Renal cortical epithelial cell (primary cell): ENCODE data around the gene ELL. TPM values are rescaled to one million over a fixed set of nuclear protein-coding genes. Genes with fewer than 3 reads are reported as not detected.

Source experiments
- DNase-seq: peaks from one replicate; pipeline ENCODE4 v3.0.0-alpha.2; 2011; ENCODE audit warnings: low read depth
- total RNA-seq: library from RNA; depleted of rRNA; stranded (reverse); fragments of >200 nt; gene quantifications from 2 replicates; pipeline ENCODE4 v1.2.3, GENCODE V29; 2014

ELL gene
- total RNA-seq, 1 donor from 2014 or later: 13.3 TPM

GRCh38 chr19:18445262-18445948 is 76.5 kb downstream of the ELL start:
- DNase-seq: no peak

DNA sequence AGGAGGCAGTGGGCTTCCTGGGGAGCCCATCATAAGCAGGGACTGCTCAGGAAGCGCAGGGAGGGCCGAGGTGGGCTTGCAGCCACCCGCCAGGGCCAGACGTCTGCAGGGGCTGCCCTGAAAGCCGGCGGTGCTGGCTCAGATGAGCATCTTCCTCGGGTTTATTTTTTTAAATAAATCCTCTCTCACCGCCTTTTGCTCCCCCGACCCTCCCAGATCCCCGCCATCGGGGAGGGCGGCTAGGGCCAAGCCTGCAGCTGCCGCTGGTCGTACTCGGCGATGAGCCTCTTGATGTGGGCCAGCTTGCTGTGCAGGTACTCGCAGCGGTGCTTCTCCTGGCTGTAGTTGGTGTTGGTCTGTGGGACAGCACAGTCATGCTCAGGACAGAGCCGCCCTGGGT is 77.4 kb downstream of the ELL start:
- no peak for DNase-seq

GRCh38 chr19:18443831-18444230 is 78.0 kb downstream of the ELL start:
- no peak for DNase-seq

- DNase-seq: no peak
Observed at GRCh38 chr19:18443406-18443805, 78.5 kb downstream of the ELL start.

DNA sequence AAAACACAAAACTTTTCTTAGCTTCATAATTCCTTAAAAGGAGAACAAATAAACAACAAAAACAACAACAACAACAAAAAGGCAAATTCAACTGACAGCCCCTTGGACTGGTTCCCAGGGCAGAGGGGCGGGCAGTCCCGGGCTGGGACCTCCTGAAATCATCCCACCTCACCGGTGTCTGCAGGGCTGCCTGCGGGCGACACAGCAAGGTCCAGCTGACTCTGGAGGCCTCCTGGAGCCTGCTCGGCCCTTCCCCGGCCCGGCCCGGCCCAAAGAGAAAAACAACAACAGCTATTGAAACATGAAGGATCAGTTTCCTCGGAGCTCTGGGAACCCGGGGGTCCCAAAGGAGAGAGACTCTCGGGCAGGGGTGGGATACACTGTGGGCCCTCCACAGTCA is 78.9 kb downstream of the ELL start:
- no peak for DNase-seq

DNA sequence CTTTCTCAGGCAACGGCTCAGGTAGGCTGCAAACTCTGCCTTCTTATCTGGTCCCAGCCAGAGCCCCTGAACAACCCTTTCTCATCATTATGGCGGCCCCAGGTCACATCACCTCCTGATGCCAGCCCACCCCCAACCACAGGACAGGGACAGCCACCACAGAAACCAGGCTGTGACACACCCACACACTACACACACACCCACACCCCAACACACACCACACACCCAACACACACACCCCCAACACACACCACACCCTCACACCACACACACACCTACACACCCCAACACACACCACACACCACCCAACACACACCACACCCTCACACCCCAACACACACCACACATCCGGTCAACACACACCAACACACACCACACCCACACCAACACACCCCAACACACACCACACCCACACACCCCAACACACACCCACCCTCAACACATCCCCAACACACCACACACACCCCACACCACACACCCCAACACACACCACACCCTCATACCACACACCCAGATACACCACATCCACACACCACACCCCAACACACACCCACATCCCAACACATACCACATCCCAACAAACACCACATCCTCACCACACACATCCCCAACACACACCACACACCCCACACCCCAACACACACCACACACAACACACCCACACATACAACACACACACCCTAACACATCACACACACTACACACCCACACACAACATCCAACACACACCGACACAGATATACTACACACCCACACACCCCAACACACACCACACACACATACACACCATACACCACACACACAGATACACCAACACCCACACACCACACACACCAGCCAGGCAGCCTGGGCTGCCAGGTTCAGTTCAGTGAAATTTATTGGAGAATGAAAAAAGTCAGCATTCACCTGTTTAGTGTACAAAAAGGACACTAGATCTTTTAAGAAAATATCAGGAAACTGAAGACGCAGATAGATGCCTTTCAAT is 79.8 kb downstream of the ELL start:
- DNase-seq: no peak

GRCh38 chr19:18440936-18441803 is 80.7 kb downstream of the ELL start:
- DNase-seq: no peak

DNA sequence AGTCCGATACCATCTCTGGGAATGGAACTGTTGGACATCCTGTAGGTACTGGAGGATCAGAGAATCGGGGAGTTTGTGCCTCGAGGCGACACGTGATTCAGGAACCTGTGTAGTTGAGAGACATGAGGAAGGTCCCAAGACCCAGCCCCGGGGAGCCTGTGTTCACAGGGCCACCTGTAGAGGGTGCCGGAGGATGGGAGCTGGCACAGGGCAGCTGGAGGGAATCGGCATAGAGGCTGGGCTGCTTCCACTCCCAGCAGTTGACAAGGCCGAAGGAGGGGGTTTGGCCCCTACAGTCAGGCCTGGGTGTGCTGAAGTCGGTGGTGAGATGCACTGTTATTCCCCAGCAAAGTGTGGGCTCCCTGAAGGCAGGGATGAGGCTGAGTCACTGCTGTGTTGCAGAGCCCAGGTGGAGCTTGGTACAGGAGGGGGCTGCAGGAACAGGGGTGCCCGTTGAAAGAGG is 81.4 kb downstream of the ELL start:
- DNase-seq: no peak

DNA sequence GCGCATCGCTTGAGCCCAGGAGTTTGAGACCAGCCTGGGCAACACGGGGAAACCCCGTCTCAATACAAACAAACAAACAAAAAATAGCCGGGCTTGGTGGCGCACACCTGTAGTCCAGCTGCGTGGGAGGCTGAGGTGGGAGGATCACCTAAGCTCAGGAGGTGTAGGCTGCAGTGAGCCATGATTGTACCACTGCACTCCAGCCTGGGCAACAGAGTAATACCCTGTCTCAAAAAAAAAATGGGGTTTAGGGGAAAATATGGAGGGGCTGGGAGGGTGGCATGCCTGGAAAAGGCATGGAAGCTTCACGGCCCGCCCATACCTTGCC is 82.0 kb downstream of the ELL start:
- DNase-seq: no peak

- peak; percentile 56 for DNase-seq
Observed at GRCh38 chr19:18439025-18439909, 82.6 kb downstream of the ELL start.

DNA sequence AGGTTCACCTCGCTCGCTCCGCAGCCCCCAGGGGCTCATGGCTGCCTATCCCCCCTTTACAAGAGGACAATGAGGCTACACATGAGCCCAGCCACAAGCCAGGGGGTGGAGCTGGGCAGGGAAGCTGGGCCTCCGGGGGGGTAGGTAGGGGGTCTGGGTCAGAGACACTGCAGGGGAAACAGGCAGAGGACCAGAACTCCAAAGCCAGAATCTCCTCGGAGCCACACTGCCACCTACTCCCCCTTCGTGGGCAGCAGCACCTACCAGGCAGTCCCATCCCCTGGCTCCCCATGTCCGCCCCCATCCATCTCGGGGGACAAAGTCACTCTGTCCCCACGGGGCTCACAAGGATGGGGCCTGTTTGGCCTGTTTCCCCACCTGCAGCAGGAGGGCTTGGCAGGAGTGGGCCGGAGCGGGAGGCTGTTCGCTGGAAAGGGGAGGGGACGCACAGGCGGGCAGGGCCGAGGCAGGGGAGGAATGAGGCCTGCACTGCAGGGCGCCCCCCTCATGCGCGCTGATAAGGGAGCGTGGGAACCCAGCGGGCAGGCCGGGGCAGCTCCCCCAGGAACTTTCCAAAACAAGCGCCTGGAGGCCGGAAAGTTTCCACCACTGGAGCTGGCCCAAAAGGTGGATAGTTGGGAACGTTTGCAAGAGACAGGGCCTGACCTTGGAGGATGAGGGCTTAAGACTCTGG is 83.4 kb downstream of the ELL start:
- DNase-seq: no peak

GRCh38 chr19:18437491-18438330 is 84.2 kb downstream of the ELL start, which contains the start of gene ISYNA1:
Gene ISYNA1 (minus strand): TSS chr19:18438133. CDS start chr19:18437979, 154 bp downstream.
- peak; percentile 19 for DNase-seq

DNA sequence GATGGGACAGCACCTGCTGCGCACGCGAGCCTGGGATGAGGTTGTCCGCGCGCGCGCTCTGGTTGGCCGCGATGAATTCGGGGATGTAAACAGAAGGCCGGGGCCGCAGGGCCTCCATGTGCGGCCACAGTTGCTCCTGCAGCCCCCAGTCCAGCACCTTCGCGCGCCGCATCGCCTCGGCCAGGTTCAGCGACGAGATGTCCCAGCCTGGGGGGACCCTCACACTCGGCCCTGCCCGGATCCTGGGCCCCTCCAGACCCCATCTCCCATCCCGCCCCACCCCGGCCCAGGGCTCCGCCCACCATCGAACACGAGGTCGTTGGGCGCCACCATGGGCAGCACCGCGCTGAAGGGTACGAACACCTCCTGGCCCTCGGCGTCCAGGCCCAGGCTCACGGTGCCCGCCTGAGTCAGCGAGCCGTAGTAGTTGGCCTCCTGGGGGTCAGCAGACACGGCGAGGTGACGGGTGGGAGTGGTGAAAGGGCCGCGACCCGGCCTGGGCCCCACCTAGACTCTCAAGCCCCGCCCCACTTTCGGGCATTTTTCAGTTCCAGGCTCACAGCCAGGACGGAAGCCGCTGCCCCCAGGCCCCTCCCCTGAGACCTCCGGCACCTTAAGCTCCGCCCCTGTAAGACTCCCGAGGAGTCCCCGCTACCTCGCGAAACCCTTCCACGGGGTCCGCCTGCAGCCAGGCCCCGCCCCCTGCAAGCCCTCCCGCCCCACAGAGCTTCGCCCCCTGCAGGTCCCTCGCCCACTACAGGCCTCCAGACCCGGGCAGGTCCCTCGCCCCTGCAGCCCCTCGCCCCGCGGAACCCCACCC is 85.0 kb downstream of the ELL start:
- peak; percentile 68 for DNase-seq

DNA sequence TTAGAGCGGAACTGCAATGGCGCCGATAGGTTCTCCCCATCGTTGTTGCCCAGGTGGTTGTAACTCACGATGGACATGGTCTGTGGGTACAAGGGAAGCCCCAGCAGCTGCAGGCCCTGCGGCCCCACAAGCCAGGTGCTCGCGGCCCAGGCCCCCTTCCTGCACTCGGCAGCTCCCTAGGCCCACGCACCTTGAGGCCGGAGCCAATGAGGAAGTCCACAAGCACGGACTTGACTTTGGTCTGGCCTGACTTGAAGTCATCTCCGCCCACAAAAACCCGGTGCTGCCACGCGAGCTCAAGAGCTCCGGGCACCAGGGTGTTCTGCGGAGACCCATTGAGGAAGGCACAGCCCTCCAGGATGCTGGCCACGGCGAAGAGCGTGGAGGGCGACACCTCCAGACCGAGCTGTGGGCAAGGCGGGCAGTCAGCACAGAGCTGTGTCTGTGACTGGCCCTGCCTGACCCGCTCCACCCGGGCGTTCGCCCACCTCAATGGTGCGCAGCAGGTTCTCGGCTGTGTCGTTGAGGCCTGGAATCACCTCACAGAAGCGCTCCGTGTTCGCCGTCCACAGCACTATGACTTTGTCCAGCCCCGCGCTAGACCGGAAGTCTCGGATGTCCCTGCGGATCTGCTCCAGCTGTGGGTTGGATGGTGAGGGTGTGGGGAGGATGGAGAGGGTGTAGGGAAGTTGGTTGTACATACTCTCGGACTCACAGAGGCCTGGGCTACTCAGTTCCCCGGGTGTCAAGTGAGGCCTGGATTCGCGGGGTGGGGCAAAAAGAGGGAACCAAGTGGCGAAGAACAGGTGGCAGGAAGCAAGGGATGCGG is 85.8 kb downstream of the ELL start:
- DNase-seq: no peak

- no peak for DNase-seq
Observed at GRCh38 chr19:18435178-18435841, 86.6 kb downstream of the ELL start.

GRCh38 chr19:18434411-18435175 is 87.3 kb downstream of the ELL start:
- DNase-seq: no peak
